ENCODE results near the gene LPIN1. TPM values are rescaled to one million over a fixed set of nuclear protein-coding genes. Genes with fewer than 3 reads are reported as not detected.

LPIN1 gene, protein sequence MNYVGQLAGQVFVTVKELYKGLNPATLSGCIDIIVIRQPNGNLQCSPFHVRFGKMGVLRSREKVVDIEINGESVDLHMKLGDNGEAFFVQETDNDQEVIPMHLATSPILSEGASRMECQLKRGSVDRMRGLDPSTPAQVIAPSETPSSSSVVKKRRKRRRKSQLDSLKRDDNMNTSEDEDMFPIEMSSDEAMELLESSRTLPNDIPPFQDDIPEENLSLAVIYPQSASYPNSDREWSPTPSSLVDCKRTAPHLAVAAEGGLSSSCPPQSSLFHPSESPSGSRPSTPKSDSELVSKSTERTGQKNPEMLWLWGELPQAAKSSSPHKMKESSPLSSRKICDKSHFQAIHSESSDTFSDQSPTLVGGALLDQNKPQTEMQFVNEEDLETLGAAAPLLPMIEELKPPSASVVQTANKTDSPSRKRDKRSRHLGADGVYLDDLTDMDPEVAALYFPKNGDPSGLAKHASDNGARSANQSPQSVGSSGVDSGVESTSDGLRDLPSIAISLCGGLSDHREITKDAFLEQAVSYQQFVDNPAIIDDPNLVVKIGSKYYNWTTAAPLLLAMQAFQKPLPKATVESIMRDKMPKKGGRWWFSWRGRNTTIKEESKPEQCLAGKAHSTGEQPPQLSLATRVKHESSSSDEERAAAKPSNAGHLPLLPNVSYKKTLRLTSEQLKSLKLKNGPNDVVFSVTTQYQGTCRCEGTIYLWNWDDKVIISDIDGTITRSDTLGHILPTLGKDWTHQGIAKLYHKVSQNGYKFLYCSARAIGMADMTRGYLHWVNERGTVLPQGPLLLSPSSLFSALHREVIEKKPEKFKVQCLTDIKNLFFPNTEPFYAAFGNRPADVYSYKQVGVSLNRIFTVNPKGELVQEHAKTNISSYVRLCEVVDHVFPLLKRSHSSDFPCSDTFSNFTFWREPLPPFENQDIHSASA
- total RNA-seq (2021; fragmentation: NEBNext Ultra II Directional; extraction: Animal tissue kit (Norgen Biotek cat#: 25700)) (9.8 and 11.3 TPM in 2 replicates), polyA plus RNA-seq (2011; rRNA removed) (4.3 and 4.7 TPM in 2 replicates), polyA minus RNA-seq (2011; rRNA and poly(A)+ RNA removed) (9.1 and 42.2 TPM in 2 replicates)
- polyA plus RNA-seq (2011; cell fraction: cytosol; rRNA removed), result 7.7 TPM
- 12.7 TPM for polyA plus RNA-seq (2011; cell fraction: nucleus; rRNA removed)
- 3.9 to 5.4 TPM (median 4.5 TPM) in 4 replicates for polyA plus RNA-seq (2012, experiment 1 of 2)
- 0.63 TPM for polyA plus RNA-seq (2012, experiment 2 of 2)
- polyA plus RNA-seq (2013, experiment 1 of 2), result 8.9 TPM
- polyA plus RNA-seq (2013, experiment 2 of 2), result 9.3 TPM
- polyA minus RNA-seq (2011; cell fraction: cytosol; rRNA and poly(A)+ RNA removed), result 4.9 TPM
- 12.4 TPM for polyA minus RNA-seq (2011; cell fraction: nucleus; rRNA and poly(A)+ RNA removed)
- long read RNA-seq, experiment 1, partial matches to known transcripts, result 0 of 3 reads
- long read RNA-seq, experiment 1, other reads (novel, unspliced or antisense), result 3 of 3 reads
- long read RNA-seq, experiment 2, result 0 reads

DNA sequence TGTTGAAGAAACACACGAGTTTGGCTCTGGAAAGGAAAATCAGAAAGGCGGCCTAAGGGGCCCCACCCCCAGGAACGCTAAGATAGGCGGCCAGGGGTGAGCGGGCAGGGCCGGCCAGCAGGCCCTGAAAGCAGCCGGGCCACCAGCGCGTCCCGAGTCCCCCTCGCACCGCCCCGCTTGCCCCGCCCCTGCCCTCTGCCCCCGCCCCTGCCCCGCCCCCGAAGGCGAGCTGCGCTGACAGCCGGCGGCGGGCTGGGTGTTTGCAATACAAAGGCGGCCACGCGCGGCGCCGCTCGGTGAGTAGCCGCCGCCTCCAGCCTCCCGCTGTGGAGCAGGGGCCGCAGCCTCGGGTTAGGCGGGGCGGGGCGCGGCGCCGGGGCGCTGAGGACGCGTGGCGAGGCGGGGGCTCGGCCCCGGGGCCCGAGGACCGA, at the start of gene LPIN1:
LPIN1 (plus strand) TSS at position 257 of the 431 bp plus-strand sequence. CDS start 18,910 bp downstream, outside the sequence.
- Histone ChIP-seq H3K9me3 (ENCODE audit: insufficient read depth in 2 of 2, low read depth in 1 of 2, low read length in 1 of 2) (no peaks in the 10 kb centered on the region), H2AK5ac (ENCODE audit: low read depth, low read length) (0 out of 2 replicates have a peak within 1 kb of the TSS, but pooled peaks have one; percentile 8), H3K27ac (ENCODE audit: low read depth, low read length) (no peak within 1 kb of the TSS), H3K79me2 (ENCODE audit: control insufficient read depth in 1 of 2, insufficient read depth in 2 of 2, low read length in 2 of 2) (peaks cover 0 to 17% of the 10 kb centered on the region in 2 experiments; a peak in 2 of 4 replicates), H2BK120ac (replicated peaks; ENCODE audit: low read depth, low read length) (no peak within 1 kb of the TSS), H3K4me1 (replicated peaks in 1 of 4; ENCODE audit: control insufficient read depth in 3 of 4, insufficient read depth in 4 of 4, low read length in 3 of 4) (peaks cover 8 to 38% (median 23%) of the 10 kb centered on the region in 4 experiments), H4K91ac (replicated peaks; ENCODE audit: insufficient read length, low read length) (peak within 1 kb of the TSS; percentile 36), H4K8ac (ENCODE audit: extremely low read depth, insufficient read depth, low read length) (no peak within 1 kb of the TSS; the same call in 1 of the 2 replicates), H2BK12ac (ENCODE audit: low read depth, low read length) (peak within 1 kb of the TSS; percentile 97; the same call in 1 of the 2 replicates), H3K23ac (ENCODE audit: insufficient read length) (no peak within 1 kb of the TSS), H3K79me1 (ENCODE audit: low read depth, low read length) (no peaks in the 10 kb centered on the region; the same call in 1 of the 2 replicates), H2AFZ (ENCODE audit: low read length) (0 out of 2 replicates have a peak within 1 kb of the TSS, but pooled peaks have one; percentile 27), H3K36me3 (ENCODE audit: control insufficient read depth in 2 of 4, insufficient read depth in 4 of 4, low read length in 3 of 4) (no peaks in the 10 kb centered on the region), H3K56ac (replicated peaks; ENCODE audit: insufficient read length, low read depth, low read length) (peak within 1 kb of the TSS; percentile 7), H3K4me2 (ENCODE audit: insufficient read depth in 1 of 2, low read depth in 2 of 2, low read length in 2 of 2) (peak within 1 kb of the TSS; percentile 80 to 89), H2BK15ac (ENCODE audit: low read length) (peak within 1 kb of the TSS; percentile 74; the same call in 1 of the 2 replicates), H3K4me3 (ENCODE audit: extremely low read depth in 1 of 4, insufficient read depth in 2 of 4, low read depth in 3 of 4, low read length in 4 of 4) (peak within 1 kb of the TSS; percentile 50 to 66 (median 62)), H2BK5ac (ENCODE audit: low read depth, low read length) (peak within 1 kb of the TSS; percentile 85; the same call in 1 of the 2 replicates), H3K18ac (ENCODE audit: extremely low read depth, low read length) (peak within 1 kb of the TSS; percentile 88), H3K4ac (replicated peaks; ENCODE audit: insufficient read length, low read depth, low read length) (no peak within 1 kb of the TSS), H3K23me2 (ENCODE audit: low read depth, low read length) (peaks cover 4% of the 10 kb centered on the region), H4K20me1 (replicated peaks in 1 of 2; ENCODE audit: control insufficient read depth in 1 of 2, insufficient read depth in 2 of 2, low read length in 2 of 2) (peaks cover 0 to 4% of the 10 kb centered on the region in 2 experiments), H2BK20ac (ENCODE audit: low read length) (0 out of 2 replicates have a peak within 1 kb of the TSS, but pooled peaks have one; percentile 9), H3K9ac (replicated peaks in 1 of 4; ENCODE audit: extremely low read depth in 1 of 4, low read depth in 3 of 4, low read length in 3 of 4) (peak within 1 kb of the TSS in 3 of 4 experiments; percentile 46 to 68 (median 61); a peak in 5 of 7 replicates), H4K5ac (ENCODE audit: insufficient read length, low read depth, low read length) (peak within 1 kb of the TSS; percentile 30), H3K27me3 (replicated peaks in 1 of 4; ENCODE audit: control insufficient read depth in 3 of 4, extremely low read depth in 1 of 4, insufficient read depth in 3 of 4, low read length in 3 of 4) (peaks cover 0 to 5% (median 0%) of the 10 kb centered on the region in 4 experiments; a peak in 2 of 7 replicates), H3K14ac (ENCODE audit: insufficient read length) (no peak within 1 kb of the TSS)
- ChIA-PET POLR2A (ENCODE audit: partially characterized antibody) (interaction anchor here (1.1 to 2.6 kb wide), 4 partner anchors 10 to 37 kb away, joined by 3 to 6 read pairs (median 4); no protein-coding TSS in a partner anchor), CTCF (ENCODE audit: partially characterized antibody) (interaction anchor here (0.6 to 10.4 kb wide), 15 partner anchors 8 to 145 kb away, joined by 3 to 217 read pairs (median 7); no protein-coding TSS in a partner anchor)
- 0% methylated on average over 18 of the region's 49 CpGs; no CpG with 5 or more reads in 1 of the 2 experiments for WGBS, 2 experiments (ENCODE audit: extremely low coverage in 1 of 2, insufficient coverage in 1 of 2, insufficient read length in 1 of 2, insufficient replicate concordance in 2 of 2, low coverage in 1 of 2, low lambda C conversion rate in 2 of 2, missing lambda C conversion rate in 1 of 2)
- peak; percentile 44 to 87 for DNase-seq (ENCODE audit: low read depth in 1 of 2, low spot score in 2 of 2)
- FAIRE-seq, result no peak
- TF ChIP-seq, protein P1, sequence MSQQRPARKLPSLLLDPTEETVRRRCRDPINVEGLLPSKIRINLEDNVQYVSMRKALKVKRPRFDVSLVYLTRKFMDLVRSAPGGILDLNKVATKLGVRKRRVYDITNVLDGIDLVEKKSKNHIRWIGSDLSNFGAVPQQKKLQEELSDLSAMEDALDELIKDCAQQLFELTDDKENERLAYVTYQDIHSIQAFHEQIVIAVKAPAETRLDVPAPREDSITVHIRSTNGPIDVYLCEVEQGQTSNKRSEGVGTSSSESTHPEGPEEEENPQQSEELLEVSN (IDR thresholded peaks at IDR 0.05), result no peak
- TF ChIP-seq BCL11A (IDR thresholded peaks at IDR 0.05; ENCODE audit: low read depth in 2 of 2, low read length in 2 of 2) (no peak), CBX8 (IDR thresholded peaks at IDR 0.05; ENCODE audit: borderline replicate concordance, low read depth, low read length) (no peak), SP2 (IDR thresholded peaks at IDR 0.05; ENCODE audit: low read length) (no peak), CHD1 (IDR thresholded peaks at IDR 0.05; ENCODE audit: low read depth, low read length) (no peak)

Measured in H1 (cell line).